Upper lobe of left lung (tissue), 6 donors: Measurements from ENCODE around the gene ENOX1. TPM values are rescaled to one million over a fixed set of nuclear protein-coding genes. Genes with fewer than 3 reads are reported as not detected.
A peak's percentile ranks its signal among the peaks of the same experiment; 100 is the strongest.

Source experiments
- ATAC-seq, 2 donors: fragments of 200-7000 bp; cut with Tn5 transposase; one replicate each; pipeline ENCODE4 v1.9.1; 2022; ENCODE audit warnings: mild to moderate bottlenecking in 2 of 2, moderate library complexity in 2 of 2; ENCODE audit not compliant: low FRiP score in 2 of 2
- DNase-seq, 2 donors: peaks; one replicate each; pipeline ENCODE4 v3.0.0-alpha.2; 2019 to 2020
- H3K27ac ChIP-seq, 4 donors: fragments of 200-600 bp; sonication (generic); one replicate each; pipeline ENCODE4 v1.5.1; 2016 to 2019
- H3K27me3 ChIP-seq, 4 donors: fragments of 200-600 bp; sonication (generic); one replicate each; pipeline ENCODE4 v1.5.1; 2017 to 2019
- H3K36me3 ChIP-seq, 4 donors: fragments of 200-600 bp; sonication (generic); one replicate each; pipeline ENCODE4 v1.5.1; 2016 to 2019
- H3K4me1 ChIP-seq, 4 donors: fragments of 200-600 bp; sonication (generic); one replicate each; pipeline ENCODE4 v1.5.1; 2018 to 2019
- H3K4me3 ChIP-seq, 4 donors: fragments of 200-600 bp; sonication (generic); one replicate each; pipeline ENCODE4 v1.5.1; 2017 to 2019; ENCODE audit warnings: mild to moderate bottlenecking in 2 of 4, moderate library complexity in 1 of 4
- H3K9me3 ChIP-seq, 4 donors: fragments of 200-600 bp; sonication (generic); one replicate each; pipeline ENCODE4 v1.5.1; 2018 to 2019
- CTCF ChIP-seq, 6 experiments: fragments of 450-650 bp in 4 of 6; fragments of 200-600 bp in 2 of 6; sonication (generic) in 2 of 6; IDR thresholded peaks; one replicate each; pipeline ENCODE4 v1.5.1; 2016 to 2019; ENCODE audit warnings: antibody characterized with exemption in 6 of 6
- EP300 ChIP-seq, 4 donors: sonication (generic); formaldehyde crosslinking; IDR thresholded peaks; one replicate each; pipeline ENCODE4 v1.5.1; 2017; ENCODE audit warnings: antibody characterized with exemption in 4 of 4, control low read depth in 2 of 4
- POLR2A ChIP-seq, 4 donors: fragments of 450-650 bp; IDR thresholded peaks; one replicate each; pipeline ENCODE4 v1.5.1; 2016 to 2017; ENCODE audit warnings: antibody characterized with exemption in 4 of 4, mild to moderate bottlenecking in 2 of 4
- POLR2AphosphoS5 ChIP-seq, 2 donors: sonication (generic); formaldehyde crosslinking; IDR thresholded peaks; one replicate each; pipeline ENCODE4 v1.5.1; 2017; ENCODE audit warnings: antibody characterized with exemption in 2 of 2
- WGBS, 2 donors: methylation state at CpG; one replicate each; pipeline ENCODE4 v1.1.5; 2017 to 2018; 5-methylcytosine and 5-hydroxymethylcytosine counted together
- total RNA-seq, 6 donors: library from RNA; depleted of rRNA in 4 of 6; stranded (reverse); fragments of >200 nt in 4 of 6; gene quantifications; one replicate each; pipeline versions ENCODE4 v1.1.0 to v1.2.1, GENCODE V29; 2016 to 2021
- donor health status: DM: no; HTN: no; CAD: no; lungs with moderate emphysema.
- donor health status: DM: no; HTN: yes; CAD: no; lungs with severe emphysema.

The ENOX1 gene
- total RNA-seq, 6 donors from 2014 or later: 0.20 to 1.0 (median 0.46) TPM; not detected in 2

- peaks cover 0 to 8% (median 4%) of the 10 kb centered on the region in 4 donors for H3K4me1 ChIP-seq
- no peak for TF ChIP-seq EP300 (IDR thresholded peaks at IDR 0.05)
- TF ChIP-seq POLR2A (IDR thresholded peaks at IDR 0.05): no peak
- TF ChIP-seq POLR2AphosphoS5 (IDR thresholded peaks at IDR 0.05): no peak
- no peak for TF ChIP-seq CTCF (IDR thresholded peaks at IDR 0.05)
- 14 to 17% methylated on average over 4 of the region's 4 CpGs for WGBS, 2 donors
- H3K4me3 ChIP-seq: no peak overlapping the region
- H3K27me3 ChIP-seq: no peaks in the 10 kb centered on the region
- ATAC-seq: peak; percentile 64 to 84
- H3K36me3 ChIP-seq: no peaks in the 10 kb centered on the region
- DNase-seq: no peak
- H3K27ac ChIP-seq: no peak overlapping the region
- no peaks in the 10 kb centered on the region for H3K9me3 ChIP-seq
Measured at GRCh38 chr13:43316946-43317353, 469.8 kb downstream of the ENOX1 start.

DNA sequence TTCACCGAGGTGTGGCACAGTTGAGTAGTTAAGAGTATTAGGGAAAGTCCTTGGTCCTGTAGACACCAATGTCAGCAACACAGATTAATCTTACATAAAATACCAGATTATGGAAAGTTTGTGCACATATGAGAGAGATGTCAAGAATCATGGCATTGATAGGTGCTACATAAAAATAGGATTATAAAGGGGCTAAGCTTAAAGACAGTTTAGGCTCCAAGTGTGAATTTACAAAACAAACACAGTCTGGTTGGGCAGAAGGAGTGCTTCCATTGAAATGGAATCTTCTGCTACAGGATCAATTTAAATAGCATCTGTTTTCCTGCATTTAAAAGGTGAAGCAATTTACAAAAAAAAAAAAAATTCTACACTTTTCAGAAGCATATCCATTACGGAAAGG lies 470.5 kb downstream of the ENOX1 start:
- Histone ChIP-seq H3K27me3 (no peaks in the 10 kb centered on the region), H3K36me3 (no peaks in the 10 kb centered on the region), H3K9me3 (no peaks in the 10 kb centered on the region), H3K27ac (no peak overlapping the region), H3K4me3 (no peak overlapping the region), H3K4me1 (peaks cover 0 to 8% (median 4%) of the 10 kb centered on the region in 4 donors)
- DNase-seq (no peak), ATAC-seq (no peak)
- no peak for TF ChIP-seq CTCF (IDR thresholded peaks at IDR 0.05)
- TF ChIP-seq POLR2A (IDR thresholded peaks at IDR 0.05): no peak
- 62 to 65% methylated on average over 2 of the region's 2 CpGs for WGBS, 2 donors

DNA sequence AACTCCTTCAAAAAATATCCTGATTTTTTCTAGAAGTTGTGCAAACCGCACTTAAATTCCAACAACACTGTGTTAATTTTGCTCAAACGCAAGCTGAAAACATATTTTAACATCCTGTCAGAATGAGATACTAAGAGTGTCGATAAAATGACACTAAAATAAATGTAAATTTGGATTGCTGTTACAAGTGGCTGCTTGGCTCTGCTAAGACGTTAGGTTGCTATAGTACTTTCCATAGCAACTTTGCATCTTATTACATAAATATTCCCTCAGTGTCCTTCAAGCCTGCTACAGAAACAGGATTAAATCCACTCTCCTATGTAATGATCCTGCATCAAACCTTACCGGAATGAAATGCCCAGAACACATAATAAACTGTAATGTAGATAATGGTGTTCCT lies 471.2 kb downstream of the ENOX1 start:
- Histone ChIP-seq H3K9me3 (no peaks in the 10 kb centered on the region), H3K27me3 (no peaks in the 10 kb centered on the region), H3K36me3 (no peaks in the 10 kb centered on the region), H3K27ac (no peak overlapping the region), H3K4me1 (peaks cover 0 to 8% (median 4%) of the 10 kb centered on the region in 4 donors), H3K4me3 (no peak overlapping the region)
- TF ChIP-seq CTCF (IDR thresholded peaks at IDR 0.05) (no peak), POLR2AphosphoS5 (IDR thresholded peaks at IDR 0.05) (no peak), EP300 (IDR thresholded peaks at IDR 0.05) (no peak), POLR2A (IDR thresholded peaks at IDR 0.05) (no peak)
- no peak for ATAC-seq
- WGBS, 2 donors: 83 to 87% methylated on average over 5 of the region's 5 CpGs
- DNase-seq: no peak

GRCh38 chr13:43309311-43309710 lies 477.5 kb downstream of the ENOX1 start:
- Histone ChIP-seq H3K27ac (no peak overlapping the region), H3K4me3 (no peak overlapping the region), H3K36me3 (no peaks in the 10 kb centered on the region), H3K27me3 (no peaks in the 10 kb centered on the region), H3K9me3 (no peaks in the 10 kb centered on the region), H3K4me1 (peaks cover 0 to 6% (median 2%) of the 10 kb centered on the region in 4 donors)
- DNase-seq: no peak
- ATAC-seq: no peak
- no peak for TF ChIP-seq POLR2AphosphoS5 (IDR thresholded peaks at IDR 0.05)
- TF ChIP-seq EP300 (IDR thresholded peaks at IDR 0.05): no peak
- TF ChIP-seq CTCF (IDR thresholded peaks at IDR 0.05): no peak
- WGBS, 2 donors: 64 to 67% methylated on average over 4 of the region's 4 CpGs

DNA sequence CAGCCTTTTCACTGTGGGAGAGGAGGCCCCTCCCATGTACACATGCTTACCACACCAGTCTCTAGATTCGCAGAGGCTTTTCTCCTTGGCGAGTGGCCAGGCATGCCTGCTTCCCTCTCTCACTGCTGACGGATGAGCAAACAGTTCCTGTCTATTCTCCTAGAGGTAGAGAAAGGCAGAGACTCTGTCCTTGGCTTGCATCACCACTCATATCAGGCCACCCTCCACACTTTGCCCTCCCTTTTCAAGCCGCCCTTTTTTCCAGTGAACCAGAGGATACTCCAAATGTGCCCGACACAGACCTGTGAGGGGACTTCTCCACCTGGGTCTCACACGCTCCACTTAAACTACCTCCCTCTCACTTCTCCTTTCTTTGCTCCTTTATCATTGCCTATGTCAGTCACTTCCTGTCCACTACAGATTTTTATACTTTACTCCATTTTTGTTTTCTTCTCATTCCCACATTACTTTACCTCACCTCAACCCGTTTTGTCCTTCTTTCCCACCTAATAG lies 478.8 kb downstream of the ENOX1 start:
- H3K36me3 ChIP-seq: no peaks in the 10 kb centered on the region
- H3K9me3 ChIP-seq: no peaks in the 10 kb centered on the region
- peaks cover 0 to 6% (median 3%) of the 10 kb centered on the region in 4 donors for H3K4me1 ChIP-seq
- H3K27me3 ChIP-seq: no peaks in the 10 kb centered on the region
- DNase-seq: peak in 1 of 2 donors; percentile 67
- H3K27ac ChIP-seq: no peak overlapping the region
- no peak for TF ChIP-seq EP300 (IDR thresholded peaks at IDR 0.05)
- TF ChIP-seq POLR2AphosphoS5 (IDR thresholded peaks at IDR 0.05): no peak
- no peak for TF ChIP-seq CTCF (IDR thresholded peaks at IDR 0.05)
- no peak for TF ChIP-seq POLR2A (IDR thresholded peaks at IDR 0.05)
- peak; percentile 17 to 90 for ATAC-seq
- WGBS, 2 donors: 34 to 36% methylated on average over 7 of the region's 7 CpGs
- no peak overlapping the region for H3K4me3 ChIP-seq
